HepG2 (cell line): ENCODE results near the gene MAN1A1. TPM values are rescaled to one million over a fixed set of nuclear protein-coding genes. Genes with fewer than 3 reads are reported as not detected.

Experiments used
- ATAC-seq: fragments of 200-7000 bp; cut with Tn5 transposase; 3 replicates; pipeline ENCODE4 v1.9.1; 2020; ENCODE audit warnings: mild to moderate bottlenecking, moderate library complexity
- BruUV-seq: library from RNA; stranded (reverse); fragments of 400-500 nt; replicated peaks from 2 replicates; lab custom pipeline; 2021; lab: Mats Ljungman, UMichigan
- CTCF ChIA-PET: fragments of 300-600 bp; formaldehyde crosslinking; extraction: SDS; loops from one replicate; lab custom pipeline; 2021; ENCODE audit warnings: low total read pairs, inconsistent platforms, low intra/inter-chr PET ratio; lab: Yijun Ruan, JAX
- POLR2A ChIA-PET: fragments of 350-600 bp; sonication (Branson Sonifier 250); formaldehyde crosslinking; loops from one replicate; lab custom pipeline; 2020; ENCODE audit warnings: antibody characterized with exemption, inconsistent platforms; lab: Yijun Ruan, JAX
- DNase-seq: peaks from one replicate; pipeline ENCODE4 v3.0.0-alpha.2; 2015; ENCODE audit warnings: low spot score
- FAIRE-seq: peaks from 3 replicates; lab custom pipeline; 2011; peaks lifted over from hg19 to GRCh38; lab: Jason Lieb, UNC
- H2AFZ ChIP-seq: one replicate; pipeline ENCODE4 v1.6.1; 2011; ENCODE audit warnings: low read length, inconsistent platforms
- H3K27ac ChIP-seq: fragments of 300-600 bp; 3 replicates; pipeline ENCODE4 v1.8.0; 2011; ENCODE audit warnings: mixed run types, mild to moderate bottlenecking, mixed read lengths, low read length, inconsistent platforms; ENCODE audit not compliant: insufficient read depth; ENCODE audit errors: extremely low read length
- H3K27me3 ChIP-seq, 2 experiments: fragments of 200-600 bp in 1 of 2; 2 replicates in 1 of 2; 3 replicates in 1 of 2; pipeline versions ENCODE4 v1.6.0 to v1.8.0; 2011; ENCODE audit warnings: low read length in 2 of 2, mild to moderate bottlenecking in 2 of 2, moderate library complexity in 2 of 2, inconsistent platforms in 1 of 2; ENCODE audit not compliant: insufficient read depth in 2 of 2, control insufficient read depth in 1 of 2
- H3K36me3 ChIP-seq, 2 experiments: fragments of 200-600 bp in 1 of 2; replicated peaks in 1 of 2; 2 replicates in 1 of 2; 3 replicates in 1 of 2; pipeline versions ENCODE4 v1.5.1 to v1.8.0; 2011; ENCODE audit warnings: low read length in 2 of 2, inconsistent platforms in 1 of 2; ENCODE audit not compliant: insufficient read depth in 2 of 2, control insufficient read depth in 1 of 2
- H3K4me1 ChIP-seq: 2 replicates; pipeline ENCODE4 v1.5.1; 2012; ENCODE audit warnings: low read length, inconsistent platforms; ENCODE audit not compliant: insufficient read depth
- H3K4me2 ChIP-seq: 2 replicates; pipeline ENCODE4 v1.6.0; 2011; ENCODE audit warnings: low read depth, low read length, inconsistent platforms
- H3K4me3 ChIP-seq, 3 experiments: fragments of 200-600 bp in 1 of 3; sonication (generic), shearing (Covaris generic) in 1 of 3; replicated peaks in 1 of 3; 2 replicates each; pipeline ENCODE4 v1.5.1; 2011 to 2016; ENCODE audit warnings: low read length in 3 of 3, inconsistent platforms in 2 of 3, low read depth in 2 of 3, mild to moderate bottlenecking in 2 of 3, control low read depth in 1 of 3, mixed read lengths in 1 of 3; ENCODE audit not compliant: insufficient read depth in 1 of 3
- H3K79me2 ChIP-seq: one replicate; pipeline ENCODE4 v1.6.1; 2011; ENCODE audit warnings: low read length, inconsistent platforms; ENCODE audit not compliant: insufficient read depth
- H3K9ac ChIP-seq: 2 replicates; pipeline ENCODE4 v1.6.0; 2011; ENCODE audit warnings: mild to moderate bottlenecking, low read depth, low read length, inconsistent platforms; ENCODE audit not compliant: insufficient read depth
- H3K9me3 ChIP-seq: 2 replicates; pipeline ENCODE4 v1.5.1; 2012; ENCODE audit warnings: mild to moderate bottlenecking, low read length
- H4K20me1 ChIP-seq: 2 replicates; pipeline ENCODE4 v1.6.0; 2011; ENCODE audit warnings: inconsistent platforms, mild to moderate bottlenecking, low read length, moderate library complexity; ENCODE audit not compliant: insufficient read depth
- AHDC1 ChIP-seq: sonication (generic); formaldehyde crosslinking; IDR thresholded peaks from 2 replicates; pipeline ENCODE4 v1.5.1; 2020; ENCODE audit warnings: mild to moderate bottlenecking, missing genetic modification reagents, borderline replicate concordance
- BCL6 ChIP-seq: IDR thresholded peaks from 2 replicates; pipeline ENCODE4 v1.6.1; 2016; ENCODE audit warnings: missing genetic modification reagents, missing compliant biosample characterization
- DMTF1 ChIP-seq: sonication (generic); formaldehyde crosslinking; IDR thresholded peaks from 2 replicates; pipeline ENCODE4 v1.4.0; 2020; ENCODE audit warnings: mild to moderate bottlenecking, missing genetic modification reagents
- DR1 ChIP-seq: sonication (generic); formaldehyde crosslinking; IDR thresholded peaks from 2 replicates; pipeline ENCODE4 v1.8.0; 2021; ENCODE audit warnings: mild to moderate bottlenecking, missing genetic modification reagents, inconsistent platforms
- TEAD3 ChIP-seq: optimal IDR thresholded peaks from 2 replicates; pipeline ENCODE3; 2016; ENCODE audit warnings: borderline replicate concordance
- THAP7 ChIP-seq: sonication (generic); formaldehyde crosslinking; IDR thresholded peaks from 2 replicates; pipeline ENCODE4 v1.8.1; 2023; ENCODE audit warnings: mild to moderate bottlenecking, missing genetic modification reagents
- ZNF335 ChIP-seq: sonication (generic); formaldehyde crosslinking; IDR thresholded peaks from 2 replicates; pipeline ENCODE4 v1.4.0; 2020; ENCODE audit warnings: missing genetic modification reagents
- ZNF737 ChIP-seq: sonication (generic); formaldehyde crosslinking; IDR thresholded peaks from 2 replicates; pipeline ENCODE4 v1.5.0; 2020; ENCODE audit warnings: missing genetic modification reagents, mild to moderate bottlenecking, borderline replicate concordance
- ZNF839 ChIP-seq: sonication (generic); formaldehyde crosslinking; IDR thresholded peaks from 2 replicates; pipeline ENCODE4 v1.4.0; 2020; ENCODE audit warnings: missing genetic modification reagents, mild to moderate bottlenecking, borderline replicate concordance
- ZSCAN31 ChIP-seq: sonication (generic); formaldehyde crosslinking; IDR thresholded peaks from 2 replicates; pipeline ENCODE4 v1.5.0; 2020; ENCODE audit warnings: low read depth, mild to moderate bottlenecking, missing genetic modification reagents
- WGBS: methylation state at CpG from one replicate; pipeline ENCODE4 v1.1.6; 2017; ENCODE audit warnings: low lambda C conversion rate; 5-methylcytosine and 5-hydroxymethylcytosine counted together
- in situ Hi-C: cut with HindIII; loops from 2 replicates; pipeline ENCODE4 v1.10.0; 2017; ENCODE audit warnings: low pct_unique_long_range_greater_than_20kb; ENCODE audit not compliant: extremely low pct_ligation_motif_present
- intact Hi-C: fragments of 100-400 bp; cut with micrococcal nuclease; formaldehyde crosslinking; loops from one replicate; pipeline ENCODE4 v1.10.0; 2022; ENCODE audit not compliant: unreplicated experiment
- polyA plus RNA-seq, 8 experiments: library from polyadenylated mRNA; depleted of rRNA in 3 of 8; stranded (reverse) in 7 of 8; unstranded in 1 of 8; fragments of >200 nt; fragmentation: Illumina TruSeq in 4 of 8; extraction: Trizol in 4 of 8; gene quantifications; 2 replicates each; pipeline versions ENCODE4 v1.2.1 to v1.2.3, GENCODE V29; 2011 to 2016; ENCODE audit warnings: low read depth in 4 of 8, missing spikeins in 1 of 8, mixed read lengths in 1 of 8; ENCODE audit not compliant: insufficient read depth in 1 of 8
- total RNA-seq, 5 experiments: library from RNA; depleted of rRNA; stranded (reverse); fragments of >200 nt; fragmentation: Illumina TruSeq; extraction: Trizol; gene quantifications; 2 replicates each; pipeline ENCODE4 v1.2.3, GENCODE V29; 2016; ENCODE audit warnings: low read depth in 1 of 5

The MAN1A1 gene
- total and polyA plus RNA-seq, 2 of the 13 experiments (the other 11 are each of a cell fraction or from before 2014, with no cell fraction given) = 156 to 236 TPM

GRCh38 chr6:119325559-119326265, 23.8 kb downstream of the MAN1A1 start (continued):
- TF ChIP-seq AHDC1 (0 out of 2 replicates have a peak, but pooled peaks have one; percentile 16), BCL6 (CRISPR knock-in tag) (0 out of 2 replicates have a peak, but pooled peaks have one; percentile 26)

- H3K9ac ChIP-seq = no peak overlapping the region
- H3K9me3 ChIP-seq = no peaks in the 10 kb centered on the region
- peak overlapping the region; percentile 56 for H3K27ac ChIP-seq
- no peak overlapping the region for H2AFZ ChIP-seq
- ChIA-PET POLR2A (no interaction called here), CTCF (no interaction called here)
- ATAC-seq (no peak), FAIRE-seq (no peak), DNase-seq (no peak)
- H3K4me1 ChIP-seq = peaks cover 100% of the 10 kb centered on the region
- H3K36me3 ChIP-seq = peaks cover 22 to 73% of the 10 kb centered on the region in 2 experiments
- H3K4me3 ChIP-seq = no peak overlapping the region
- 84% methylated on average over 2 of the region's 2 CpGs for WGBS
- no TSS peak for BruUV-seq
- TF ChIP-seq ZSCAN31 (CRISPR knock-in tag) (no peak), ZNF839 (no peak), ZNF335 (CRISPR knock-in tag) (no peak), ZNF737 (CRISPR knock-in tag) (no peak), DMTF1 (CRISPR knock-in tag) (no peak), TEAD3 (no peak), DR1 (no peak), THAP7 (CRISPR knock-in tag) (no peak)
- in situ Hi-C loops = no loop called here
- H3K27me3 ChIP-seq = no peaks in the 10 kb centered on the region
- no peak overlapping the region for H3K4me2 ChIP-seq
- peaks cover 100% of the 10 kb centered on the region for H3K79me2 ChIP-seq
- peaks cover 96% of the 10 kb centered on the region for H4K20me1 ChIP-seq
- intact Hi-C loops = loop anchor here (2.0 kb wide), 1 partner anchor 16 kb away; no protein-coding TSS in a partner anchor
These were observed 24.8 kb downstream of the MAN1A1 start for GRCh38 chr6:119324718-119325117.
